CD4-positive, alpha-beta T cell (primary cell): ENCODE measurements around the gene UBALD2. TPM values are rescaled to one million over a fixed set of nuclear protein-coding genes. Genes with fewer than 3 reads are reported as not detected.

ENCODE experiments used
- ATAC-seq: fragments of 200-7000 bp; cut with Tn5 transposase; one replicate; pipeline ENCODE4 v1.10.0; 2022; ENCODE audit warnings: mild to moderate bottlenecking; ENCODE audit not compliant: poor library complexity
- CTCF ChIA-PET: fragments of 350-600 bp; sonication (Branson Sonifier 250); formaldehyde crosslinking; loops from one replicate; lab custom pipeline; 2021; ENCODE audit warnings: antibody characterized with exemption, inconsistent platforms; lab: Charles Lee
- POLR2A ChIA-PET: fragments of 350-600 bp; sonication (Branson Sonifier 250); formaldehyde crosslinking; loops from one replicate; lab custom pipeline; 2021; ENCODE audit warnings: antibody characterized with exemption, inconsistent platforms; lab: Charles Lee
- DNase-seq, 14 experiments: peaks; one replicate each; pipeline ENCODE4 v3.0.0-alpha.2; 2013 to 2020; ENCODE audit warnings: mixed read lengths in 2 of 14
- H3K27ac ChIP-seq, 2 donors: one replicate each; pipeline versions ENCODE4 v1.5.1 to v1.7.0; 2013; ENCODE audit warnings: low read length in 2 of 2, low read depth in 1 of 2, mild to moderate bottlenecking in 1 of 2
- H3K27me3 ChIP-seq, 2 experiments: 1 replicate in 1 of 2; 2 replicates in 1 of 2; pipeline versions ENCODE4 v1.6.1 to v1.7.0; 2013; ENCODE audit warnings: low read length in 2 of 2, control low read depth in 1 of 2, mild to moderate bottlenecking in 1 of 2, moderate library complexity in 1 of 2; ENCODE audit not compliant: insufficient read depth in 2 of 2, control insufficient read depth in 1 of 2
- H3K36me3 ChIP-seq: one replicate; pipeline ENCODE4 v1.6.1; 2013; ENCODE audit warnings: low read length, control low read depth; ENCODE audit not compliant: insufficient read depth
- H3K4me1 ChIP-seq: one replicate; pipeline ENCODE4 v1.6.1; 2013; ENCODE audit warnings: low read length, control low read depth; ENCODE audit not compliant: insufficient read depth
- H3K4me3 ChIP-seq: one replicate; pipeline ENCODE4 v1.5.1; 2013; ENCODE audit warnings: mild to moderate bottlenecking, low read length, moderate library complexity
- H3K9me3 ChIP-seq, 2 experiments: 1 replicate in 1 of 2; 2 replicates in 1 of 2; pipeline versions ENCODE4 v1.6.1 to v1.7.0; 2013; ENCODE audit warnings: low read length in 2 of 2, mild to moderate bottlenecking in 2 of 2, control low read depth in 1 of 2, moderate library complexity in 1 of 2; ENCODE audit not compliant: control insufficient read depth in 1 of 2, insufficient read depth in 1 of 2
- H3K27ac Mint-ChIP-seq: one replicate; pipeline ENCODE4 v1.8.0; 2020; ENCODE audit warnings: mixed read lengths
- H3K27me3 Mint-ChIP-seq: one replicate; pipeline ENCODE4 v1.8.0; 2021; ENCODE audit warnings: mixed read lengths
- H3K36me3 Mint-ChIP-seq: one replicate; pipeline ENCODE4 v1.8.0; 2021; ENCODE audit warnings: low read depth, mixed read lengths
- H3K4me1 Mint-ChIP-seq: one replicate; pipeline ENCODE4 v1.8.0; 2021; ENCODE audit warnings: low read depth, mixed read lengths
- H3K4me3 Mint-ChIP-seq: one replicate; pipeline ENCODE4 v1.8.0; 2020; ENCODE audit warnings: mild to moderate bottlenecking, mixed read lengths
- H3K9me3 Mint-ChIP-seq: one replicate; pipeline ENCODE4 v1.8.0; 2020; ENCODE audit warnings: mixed read lengths
- CTCF ChIP-seq: fragments of 200-600 bp; IDR thresholded peaks from one replicate; pipeline ENCODE4 v1.8.0; 2022; ENCODE audit warnings: antibody characterized with exemption, mild to moderate bottlenecking
- intact Hi-C, 2 experiments: fragments of 100-400 bp; cut with DNase I in 1 of 2; cut with micrococcal nuclease in 1 of 2; formaldehyde crosslinking; loops; one replicate each; pipeline versions ENCODE4 v1.15.1 to v1.9.0; 2023 to 2025; cut with DNase I, micrococcal nuclease
- total RNA-seq, 174 experiments: library from RNA in 2 of 174; stranded (reverse) in 2 of 174; gene quantifications; one replicate each; pipeline ENCODE4 v1.2.3 and lab custom pipeline; 2021 to 2026

Gene UBALD2
- total RNA-seq, 2 experiments from 2014 or later = 253 to 265 TPM

GRCh38 chr17:76233588-76234353 is 31.4 kb upstream of the UBALD2 start:
- H3K27me3 Mint-ChIP-seq = no peaks in the 10 kb centered on the region
- no peak overlapping the region for H3K4me3 Mint-ChIP-seq
- H3K4me1 Mint-ChIP-seq = peaks cover 51% of the 10 kb centered on the region
- no peaks in the 10 kb centered on the region for H3K9me3 ChIP-seq
- POLR2A ChIA-PET = interaction anchor here (0.8 to 1.1 kb wide), 3 partner anchors 9 to 52 kb away, joined by 3 to 4 read pairs (median 3); no protein-coding TSS in a partner anchor
- H3K36me3 Mint-ChIP-seq = peaks cover 7% of the 10 kb centered on the region
- H3K4me1 ChIP-seq = peaks cover 6% of the 10 kb centered on the region
- H3K27ac Mint-ChIP-seq = no peak overlapping the region
- no peak for TF ChIP-seq CTCF
- no peaks in the 10 kb centered on the region for H3K36me3 ChIP-seq
- H3K4me3 ChIP-seq = no peak overlapping the region
- CTCF ChIA-PET = interaction anchor here (1.0 to 1.3 kb wide), 3 partner anchors 46 to 112 kb away, joined by 3 to 4 read pairs (median 3); no protein-coding TSS in a partner anchor
- DNase-seq (no peak), ATAC-seq (no peak)
- no peaks in the 10 kb centered on the region for H3K27me3 ChIP-seq
- intact Hi-C loops = no loop called here
- H3K27ac ChIP-seq = no peak overlapping the region
- H3K9me3 Mint-ChIP-seq = no peaks in the 10 kb centered on the region

- no peaks in the 10 kb centered on the region for H3K9me3 Mint-ChIP-seq
- CTCF ChIA-PET = interaction anchor here (1.3 kb wide), 2 partner anchors 45 to 113 kb away, joined by 3 to 4 read pairs; no protein-coding TSS in a partner anchor
- peaks cover 4% of the 10 kb centered on the region for H3K36me3 Mint-ChIP-seq
- Histone ChIP-seq H3K36me3 (no peaks in the 10 kb centered on the region), H3K9me3 (no peaks in the 10 kb centered on the region), H3K4me1 (peaks cover 11% of the 10 kb centered on the region), H3K27ac (no peak overlapping the region), H3K4me3 (no peak overlapping the region), H3K27me3 (no peaks in the 10 kb centered on the region)
- DNase-seq (no peak), ATAC-seq (no peak)
- POLR2A ChIA-PET = no interaction called here
- H3K27ac Mint-ChIP-seq = no peak overlapping the region
- no peak for TF ChIP-seq CTCF
- no peaks in the 10 kb centered on the region for H3K27me3 Mint-ChIP-seq
- intact Hi-C loops = no loop called here
- H3K4me3 Mint-ChIP-seq = no peak overlapping the region
- peaks cover 51% of the 10 kb centered on the region for H3K4me1 Mint-ChIP-seq
These were observed 30.8 kb upstream of the UBALD2 start for GRCh38 chr17:76234354-76234679.

GRCh38 chr17:76235883-76236282 is 29.3 kb upstream of the UBALD2 start:
- no peak overlapping the region for H3K4me3 Mint-ChIP-seq
- no peak for TF ChIP-seq CTCF
- Histone ChIP-seq H3K36me3 (no peaks in the 10 kb centered on the region), H3K9me3 (no peaks in the 10 kb centered on the region), H3K27me3 (no peaks in the 10 kb centered on the region), H3K4me1 (peaks cover 21% of the 10 kb centered on the region), H3K27ac (no peak overlapping the region), H3K4me3 (no peak overlapping the region)
- ATAC-seq (no peak), DNase-seq (no peak)
- H3K4me1 Mint-ChIP-seq = peaks cover 43% of the 10 kb centered on the region
- intact Hi-C loops = loop anchor here in 1 of 2 experiments (5.0 kb wide), 1 partner anchor 39 kb away; no protein-coding TSS in a partner anchor
- H3K27ac Mint-ChIP-seq = no peak overlapping the region
- H3K27me3 Mint-ChIP-seq = no peaks in the 10 kb centered on the region
- H3K9me3 Mint-ChIP-seq = no peaks in the 10 kb centered on the region
- peaks cover 6% of the 10 kb centered on the region for H3K36me3 Mint-ChIP-seq
- CTCF ChIA-PET = interaction anchor here (1.8 to 2.2 kb wide), 2 partner anchors 11 to 114 kb away, joined by 4 to 5 read pairs; no protein-coding TSS in a partner anchor
- POLR2A ChIA-PET = interaction anchor here (0.6 kb wide), 1 partner anchor 11 kb away, joined by 4 read pairs; no protein-coding TSS in a partner anchor
